Measurements from ENCODE around the gene USF3. TPM values are rescaled to one million over a fixed set of nuclear protein-coding genes. Genes with fewer than 3 reads are reported as not detected.

USF3 gene, protein sequence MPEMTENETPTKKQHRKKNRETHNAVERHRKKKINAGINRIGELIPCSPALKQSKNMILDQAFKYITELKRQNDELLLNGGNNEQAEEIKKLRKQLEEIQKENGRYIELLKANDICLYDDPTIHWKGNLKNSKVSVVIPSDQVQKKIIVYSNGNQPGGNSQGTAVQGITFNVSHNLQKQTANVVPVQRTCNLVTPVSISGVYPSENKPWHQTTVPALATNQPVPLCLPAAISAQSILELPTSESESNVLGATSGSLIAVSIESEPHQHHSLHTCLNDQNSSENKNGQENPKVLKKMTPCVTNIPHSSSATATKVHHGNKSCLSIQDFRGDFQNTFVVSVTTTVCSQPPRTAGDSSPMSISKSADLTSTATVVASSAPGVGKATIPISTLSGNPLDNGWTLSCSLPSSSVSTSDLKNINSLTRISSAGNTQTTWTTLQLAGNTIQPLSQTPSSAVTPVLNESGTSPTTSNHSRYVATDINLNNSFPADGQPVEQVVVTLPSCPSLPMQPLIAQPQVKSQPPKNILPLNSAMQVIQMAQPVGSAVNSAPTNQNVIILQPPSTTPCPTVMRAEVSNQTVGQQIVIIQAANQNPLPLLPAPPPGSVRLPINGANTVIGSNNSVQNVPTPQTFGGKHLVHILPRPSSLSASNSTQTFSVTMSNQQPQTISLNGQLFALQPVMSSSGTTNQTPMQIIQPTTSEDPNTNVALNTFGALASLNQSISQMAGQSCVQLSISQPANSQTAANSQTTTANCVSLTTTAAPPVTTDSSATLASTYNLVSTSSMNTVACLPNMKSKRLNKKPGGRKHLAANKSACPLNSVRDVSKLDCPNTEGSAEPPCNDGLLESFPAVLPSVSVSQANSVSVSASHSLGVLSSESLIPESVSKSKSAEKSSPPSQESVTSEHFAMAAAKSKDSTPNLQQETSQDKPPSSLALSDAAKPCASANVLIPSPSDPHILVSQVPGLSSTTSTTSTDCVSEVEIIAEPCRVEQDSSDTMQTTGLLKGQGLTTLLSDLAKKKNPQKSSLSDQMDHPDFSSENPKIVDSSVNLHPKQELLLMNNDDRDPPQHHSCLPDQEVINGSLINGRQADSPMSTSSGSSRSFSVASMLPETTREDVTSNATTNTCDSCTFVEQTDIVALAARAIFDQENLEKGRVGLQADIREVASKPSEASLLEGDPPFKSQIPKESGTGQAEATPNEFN (N-terminal part only)
- 10 to 100 TPM; 14.2 to 27.1 (median 21.4) TPM for total RNA-seq

DNA sequence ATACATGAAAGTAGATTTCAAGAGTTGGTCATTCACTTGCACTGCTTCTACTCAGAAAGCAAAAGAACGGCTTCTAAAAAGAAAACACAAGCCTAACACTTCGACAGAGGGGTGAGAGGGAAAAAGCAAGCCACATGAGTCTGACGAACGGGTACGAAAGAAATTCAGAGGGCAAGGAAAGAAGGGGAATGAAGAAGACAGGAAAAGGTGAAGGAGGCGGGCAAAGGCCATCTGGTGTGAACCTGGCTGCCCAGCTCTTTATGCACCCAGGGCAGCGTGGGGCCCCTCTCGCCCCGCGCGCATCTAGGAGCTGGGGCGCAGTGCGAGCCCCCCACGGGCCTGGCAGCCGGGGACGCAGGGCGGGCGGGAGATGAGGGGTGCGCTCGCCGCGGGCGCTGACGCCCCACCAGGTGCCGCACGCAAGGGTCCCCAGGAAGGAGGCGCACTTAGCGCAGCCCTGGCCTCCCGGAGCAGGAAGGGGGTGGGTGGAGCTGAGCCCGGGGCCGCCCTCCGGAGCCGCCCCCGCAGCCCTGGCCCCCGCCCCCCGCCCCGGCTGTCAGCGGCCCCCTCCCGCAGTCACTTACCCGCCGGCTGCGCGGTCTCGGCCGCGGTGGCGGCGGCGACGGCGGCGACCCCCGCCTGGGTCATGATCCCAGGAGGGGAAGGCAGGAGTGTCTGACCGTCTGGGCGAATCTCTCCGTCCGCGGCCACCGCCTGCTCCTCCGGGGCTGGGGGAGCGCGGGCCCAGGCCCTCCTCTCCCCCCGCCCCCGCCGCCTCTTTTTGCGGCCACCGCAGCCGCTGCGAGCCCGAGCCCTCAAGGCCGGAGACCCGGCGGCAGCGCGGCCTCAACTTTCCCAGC is at the start of gene USF3:
USF3 (minus strand) TSS at position 857 of the 860 bp plus-strand sequence. CDS start 21,764 bp downstream, outside the sequence.
- intact Hi-C loops (cut with DNase I; ENCODE audit: low total_unique reads) = no loop called here
- H3K4me3 ChIP-seq = peak within 1 kb of the TSS; percentile 86 to 98
- peaks cover 0 to 5% of the 10 kb centered on the region in 2 donors for H3K4me1 ChIP-seq
- TF ChIP-seq, protein P1, sequence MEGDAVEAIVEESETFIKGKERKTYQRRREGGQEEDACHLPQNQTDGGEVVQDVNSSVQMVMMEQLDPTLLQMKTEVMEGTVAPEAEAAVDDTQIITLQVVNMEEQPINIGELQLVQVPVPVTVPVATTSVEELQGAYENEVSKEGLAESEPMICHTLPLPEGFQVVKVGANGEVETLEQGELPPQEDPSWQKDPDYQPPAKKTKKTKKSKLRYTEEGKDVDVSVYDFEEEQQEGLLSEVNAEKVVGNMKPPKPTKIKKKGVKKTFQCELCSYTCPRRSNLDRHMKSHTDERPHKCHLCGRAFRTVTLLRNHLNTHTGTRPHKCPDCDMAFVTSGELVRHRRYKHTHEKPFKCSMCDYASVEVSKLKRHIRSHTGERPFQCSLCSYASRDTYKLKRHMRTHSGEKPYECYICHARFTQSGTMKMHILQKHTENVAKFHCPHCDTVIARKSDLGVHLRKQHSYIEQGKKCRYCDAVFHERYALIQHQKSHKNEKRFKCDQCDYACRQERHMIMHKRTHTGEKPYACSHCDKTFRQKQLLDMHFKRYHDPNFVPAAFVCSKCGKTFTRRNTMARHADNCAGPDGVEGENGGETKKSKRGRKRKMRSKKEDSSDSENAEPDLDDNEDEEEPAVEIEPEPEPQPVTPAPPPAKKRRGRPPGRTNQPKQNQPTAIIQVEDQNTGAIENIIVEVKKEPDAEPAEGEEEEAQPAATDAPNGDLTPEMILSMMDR (IDR thresholded peaks at IDR 0.05) = peak in 3 of 4 experiments; percentile 11 to 17 (median 15)
- peak; percentile 10 to 59 for TF ChIP-seq POLR2A (IDR thresholded peaks at IDR 0.05)
- no peaks in the 10 kb centered on the region for H3K36me3 ChIP-seq
- peak within 1 kb of the TSS; percentile 100 for H3K27ac ChIP-seq
- peak; percentile 67 to 76 for DNase-seq
- H3K9me3 ChIP-seq = no peaks in the 10 kb centered on the region
- H3K27me3 ChIP-seq = no peaks in the 10 kb centered on the region

DNA sequence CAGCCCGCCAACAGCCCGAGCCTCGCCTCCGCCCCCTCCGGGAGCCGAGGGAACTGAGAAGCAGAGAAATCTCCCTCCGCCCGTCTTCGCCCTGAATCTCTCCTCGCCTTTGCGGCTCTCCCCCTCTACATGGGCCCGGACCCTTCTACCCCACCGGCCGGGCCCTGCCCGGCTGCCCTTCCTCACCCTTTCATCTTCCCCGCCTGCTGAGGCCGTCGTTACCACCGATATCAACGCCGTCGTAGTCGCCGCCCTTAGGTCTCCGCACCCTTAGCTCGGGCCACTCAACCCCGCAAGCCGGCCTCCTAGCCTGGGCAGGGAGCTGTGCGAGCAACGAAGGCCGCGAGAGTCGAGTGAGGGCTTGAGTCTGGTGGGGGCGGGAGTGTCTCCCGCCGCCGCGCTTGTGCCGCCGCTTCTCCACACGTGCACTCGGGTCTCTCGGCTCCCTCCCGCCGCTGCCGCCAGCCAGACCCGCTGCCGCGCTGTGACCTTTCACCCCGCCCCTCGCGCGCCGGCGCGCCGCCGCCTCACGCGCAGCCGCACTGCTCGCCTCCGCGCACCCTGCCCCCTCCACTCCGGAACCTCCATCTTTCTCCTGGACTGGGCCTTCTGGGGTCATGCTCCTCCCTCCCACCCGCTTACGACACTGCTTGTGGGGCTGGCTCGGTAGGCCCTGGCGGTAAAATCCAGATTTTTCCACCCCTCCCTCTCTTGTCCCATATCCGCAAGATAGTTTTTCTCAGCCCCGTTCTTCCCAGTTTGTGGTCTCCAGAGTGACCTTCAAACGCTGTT is 49.5 kb upstream of the USF3 start, which contains the start of gene NAA50:
NAA50 (minus strand) TSS at position 494 of the 792 bp plus-strand sequence; CDS start at position 194, 300 bp downstream.
- intact Hi-C loops (cut with DNase I; ENCODE audit: low total_unique reads) = no loop called here

DNA sequence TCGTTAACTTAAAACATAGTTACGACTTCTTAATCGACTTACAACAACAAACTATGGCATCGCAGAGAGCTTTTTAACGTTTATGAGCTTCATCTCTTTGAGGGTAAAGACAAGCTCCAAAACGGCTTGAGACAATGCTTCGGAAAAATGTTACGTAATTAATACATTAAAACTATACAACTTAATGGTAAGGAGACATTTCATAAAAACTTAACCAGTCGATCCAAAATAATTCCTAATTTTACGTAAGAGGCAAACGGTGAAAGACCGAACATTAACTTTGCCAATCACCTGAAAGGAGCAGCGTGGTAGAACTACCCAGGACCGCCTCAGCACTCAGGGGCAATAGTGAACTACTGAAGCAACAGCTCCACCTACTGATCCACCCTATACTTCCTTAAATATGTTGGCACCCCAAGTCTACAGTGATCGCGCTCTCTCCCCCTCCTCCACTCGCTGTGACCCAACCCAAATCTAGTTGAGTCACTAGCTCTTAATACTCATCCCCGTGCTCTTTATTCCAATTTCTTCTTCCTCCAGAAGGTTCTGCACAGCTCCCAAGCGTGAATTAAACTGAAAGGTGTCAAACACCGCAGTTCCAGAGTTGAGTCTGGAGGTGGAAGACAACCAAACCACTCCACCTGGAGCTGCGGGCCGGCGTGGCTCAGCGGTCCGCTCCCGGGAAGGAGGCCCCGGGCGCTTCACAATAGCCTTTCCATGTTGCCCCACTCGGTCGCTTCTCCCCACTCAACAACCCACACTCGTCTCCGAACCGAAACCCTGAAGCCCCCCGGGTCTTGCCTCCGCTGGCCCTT is 48.7 kb upstream of the USF3 start:
- no peaks in the 10 kb centered on the region for H3K36me3 ChIP-seq
- no peaks in the 10 kb centered on the region for H3K9me3 ChIP-seq
- peak overlapping the region; percentile 89 to 98 for H3K4me3 ChIP-seq
- H3K27ac ChIP-seq = peak overlapping the region; percentile 96 to 99
- no peaks in the 10 kb centered on the region for H3K27me3 ChIP-seq
- TF ChIP-seq, protein P1 (IDR thresholded peaks at IDR 0.05) = peak; percentile 50 to 65 (median 58)
- peak in 1 of 2 donors; percentile 21 for TF ChIP-seq POLR2A (IDR thresholded peaks at IDR 0.05)
- peak; percentile 61 to 77 for DNase-seq
- intact Hi-C loops (cut with DNase I; ENCODE audit: low total_unique reads) = no loop called here
- peaks cover 5 to 20% of the 10 kb centered on the region in 2 donors for H3K4me1 ChIP-seq

More for the DNA sequence above, 49.5 kb upstream of the USF3 start, which contains the start of gene NAA50:
- H3K27me3 ChIP-seq = no peaks in the 10 kb centered on the region
- no peaks in the 10 kb centered on the region for H3K9me3 ChIP-seq
- DNase-seq = peak; percentile 96
- H3K36me3 ChIP-seq = no peaks in the 10 kb centered on the region
- TF ChIP-seq, protein P1 (IDR thresholded peaks at IDR 0.05) = peak in 1 of 4 experiments; percentile 44
- peak; percentile 77 to 89 for TF ChIP-seq POLR2A (IDR thresholded peaks at IDR 0.05)
- peaks cover 5 to 20% of the 10 kb centered on the region in 2 donors for H3K4me1 ChIP-seq
- H3K27ac ChIP-seq = peak within 1 kb of the TSS; percentile 96 to 99
- peak within 1 kb of the TSS; percentile 89 to 98 for H3K4me3 ChIP-seq

Data from uterus (tissue), 4 donors.